Fibroblast of lung (primary cell): ENCODE measurements around the gene ZNF692. TPM values are rescaled to one million over a fixed set of nuclear protein-coding genes. Genes with fewer than 3 reads are reported as not detected.
"Not testable (repeated sequence)": the region's sequence is repeated elsewhere in the genome, so short reads cannot be mapped to it uniquely, and the experiment has no call there.

Experiments used
- DNase-seq, 2 donors: peaks; one replicate each; pipeline versions ENCODE4 v3.0.0 to v3.0.0-alpha.2; 2010; ENCODE audit warnings: low read depth in 2 of 2
- H2AFZ ChIP-seq: 2 replicates; pipeline ENCODE4 v1.5.1; 2012; ENCODE audit warnings: low read length, control low read depth, inconsistent platforms
- H3K27ac ChIP-seq: 2 replicates; pipeline ENCODE4 v1.5.1; 2011; ENCODE audit warnings: low read length, control low read depth; ENCODE audit not compliant: insufficient read depth
- H3K27me3 ChIP-seq: 2 replicates; pipeline ENCODE4 v1.5.1; 2011; ENCODE audit warnings: mild to moderate bottlenecking, low read length; ENCODE audit not compliant: control insufficient read depth, insufficient read depth
- H3K36me3 ChIP-seq: 2 replicates; pipeline ENCODE4 v1.5.1; 2011; ENCODE audit warnings: low read length; ENCODE audit not compliant: control insufficient read depth, insufficient read depth
- H3K4me1 ChIP-seq: 2 replicates; pipeline ENCODE4 v1.5.1; 2011; ENCODE audit warnings: low read length; ENCODE audit not compliant: control insufficient read depth, insufficient read depth; ENCODE audit errors: extremely low read depth
- H3K4me2 ChIP-seq: 2 replicates; pipeline ENCODE4 v1.5.1; 2011; ENCODE audit warnings: low read length, control low read depth; ENCODE audit not compliant: insufficient read depth; ENCODE audit errors: extremely low read depth
- H3K4me3 ChIP-seq, 4 experiments: fragments of 200-600 bp in 1 of 4; sonication (generic) in 1 of 4; replicated peaks in 1 of 4; 2 replicates each; pipeline ENCODE4 v1.5.1; 2011 to 2016; ENCODE audit warnings: low read length in 4 of 4, low read depth in 3 of 4, mild to moderate bottlenecking in 3 of 4, control low read depth in 2 of 4, inconsistent platforms in 1 of 4, mixed read lengths in 1 of 4; ENCODE audit not compliant: insufficient read depth in 1 of 4; ENCODE audit errors: control extremely low read depth in 1 of 4
- H3K79me2 ChIP-seq: 2 replicates; pipeline ENCODE4 v1.5.1; 2012; ENCODE audit warnings: mild to moderate bottlenecking, low read length, inconsistent platforms; ENCODE audit not compliant: control insufficient read depth, insufficient read depth
- H3K9ac ChIP-seq: 2 replicates; pipeline ENCODE4 v1.5.1; 2011; ENCODE audit warnings: mild to moderate bottlenecking, low read length, control low read depth; ENCODE audit not compliant: insufficient read depth
- H3K9me3 ChIP-seq: 2 replicates; pipeline ENCODE4 v1.5.1; 2012; ENCODE audit warnings: low read depth, low read length; ENCODE audit not compliant: control insufficient read depth, insufficient read depth
- H4K20me1 ChIP-seq: 2 replicates; pipeline ENCODE4 v1.5.1; 2011; ENCODE audit warnings: low read length; ENCODE audit not compliant: control insufficient read depth, insufficient read depth; ENCODE audit errors: extremely low read depth
- CTCF ChIP-seq, 2 donors: IDR thresholded peaks in 1 of 2; conservative IDR thresholded peaks in 1 of 2; 1 replicate in 1 of 2; 2 replicates in 1 of 2; pipeline ENCODE4 v1.5.1; 2011 to 2012; ENCODE audit warnings: low read length in 2 of 2, control low read depth in 1 of 2, inconsistent platforms in 1 of 2, low read depth in 1 of 2, mild to moderate bottlenecking in 1 of 2
- EZH2 ChIP-seq: IDR thresholded peaks from 2 replicates; pipeline ENCODE4 v1.5.1; 2012; ENCODE audit warnings: low read length, control low read depth, mild to moderate bottlenecking; ENCODE audit errors: missing control alignments
- polyA plus RNA-seq, 2 donors: library from polyadenylated mRNA; depleted of rRNA in 1 of 2; stranded (reverse) in 1 of 2; unstranded in 1 of 2; fragments of >200 nt; gene quantifications; 2 replicates each; pipeline ENCODE4 v1.2.1, GENCODE V29; 2011 to 2012; ENCODE audit warnings: missing spikeins in 1 of 2
- total RNA-seq: library from RNA; depleted of rRNA; stranded (reverse); fragments of >200 nt; gene quantifications from 2 replicates; pipeline ENCODE4 v1.2.1, GENCODE V29; 2014

ZNF692 gene
- total and polyA plus RNA-seq, 2 donors (not counting 1 experiment from before 2014, with no cell fraction given): 7.6 to 16.2 TPM

GRCh38 chr1:248804771-248805681 is 53.9 kb downstream of the ZNF692 start:
- H3K27me3 ChIP-seq: no peaks in the 10 kb centered on the region
- no peak for DNase-seq
- TF ChIP-seq CTCF (conservative IDR thresholded peaks at IDR 0.05 in 1 of 2, IDR thresholded peaks at IDR 0.05 in 1 of 2; ENCODE audit: low read depth in 1 of 2, low read length in 2 of 2) (no peak), EZH2 (no peak)
- H3K4me2 ChIP-seq: no peak overlapping the region
- no peak overlapping the region for H3K4me3 ChIP-seq
- no peaks in the 10 kb centered on the region for H3K9me3 ChIP-seq
- no peak overlapping the region for H3K9ac ChIP-seq
- no peak overlapping the region for H2AFZ ChIP-seq
- no peaks in the 10 kb centered on the region for H3K79me2 ChIP-seq
- no peaks in the 10 kb centered on the region for H3K36me3 ChIP-seq
- no peaks in the 10 kb centered on the region for H3K4me1 ChIP-seq
- H3K27ac ChIP-seq: no peak overlapping the region
- no peaks in the 10 kb centered on the region for H4K20me1 ChIP-seq

GRCh38 chr1:248803501-248803900 is 55.4 kb downstream of the ZNF692 start:
- H3K27ac ChIP-seq, H3K79me2 ChIP-seq, H3K27me3 ChIP-seq, H3K9ac ChIP-seq, H4K20me1 ChIP-seq, H3K4me2 ChIP-seq, H3K36me3 ChIP-seq, H3K4me3 ChIP-seq, H2AFZ ChIP-seq, H3K4me1 ChIP-seq, DNase-seq, H3K9me3 ChIP-seq: not testable (repeated sequence)

GRCh38 chr1:248802454-248802853 is 56.4 kb downstream of the ZNF692 start:
- Histone ChIP-seq H3K36me3 (no peaks in the 10 kb centered on the region), H3K79me2 (no peaks in the 10 kb centered on the region), H3K27me3 (no peaks in the 10 kb centered on the region), H3K9ac (no peak overlapping the region), H4K20me1 (no peaks in the 10 kb centered on the region), H3K4me3 (no peak overlapping the region), H2AFZ (no peak overlapping the region), H3K9me3 (no peaks in the 10 kb centered on the region), H3K27ac (no peak overlapping the region), H3K4me1 (no peaks in the 10 kb centered on the region), H3K4me2 (no peak overlapping the region)
- no peak for DNase-seq
- TF ChIP-seq CTCF (conservative IDR thresholded peaks at IDR 0.05 in 1 of 2, IDR thresholded peaks at IDR 0.05 in 1 of 2; ENCODE audit: low read depth in 1 of 2, low read length in 2 of 2) (no peak), EZH2 (no peak)
